K562 (cell line): ENCODE measurements around the gene NELL1. TPM values are rescaled to one million over a fixed set of nuclear protein-coding genes. Genes with fewer than 3 reads are reported as not detected.

Source experiments
- ATAC-seq: fragments of 200-7000 bp; cut with Tn5 transposase; 3 replicates; pipeline ENCODE4 v1.9.1; 2020; ENCODE audit warnings: moderate library complexity
- BruUV-seq: library from RNA; stranded (reverse); fragments of 400-500 nt; replicated peaks from 2 replicates; lab custom pipeline; 2021; lab: Mats Ljungman, UMichigan
- CTCF ChIA-PET: fragments of 300-600 bp; formaldehyde crosslinking; extraction: SDS; loops from one replicate; lab custom pipeline; 2021; ENCODE audit warnings: low intra/inter-chr PET ratio; lab: Yijun Ruan, JAX
- POLR2A ChIA-PET: fragments of 300-600, 350-650 bp; sonication (Branson Sonifier 250); formaldehyde crosslinking; extraction: SDS; loops from one replicate; lab custom pipeline; 2021; ENCODE audit warnings: antibody characterized with exemption, inconsistent platforms; lab: Yijun Ruan, JAX
- DNase-seq, 4 experiments: peaks; one replicate each; pipeline versions ENCODE4 v3.0.0 to v3.0.0-alpha.2; 2011 to 2018; ENCODE audit warnings: low spot score in 3 of 4, mixed read lengths in 3 of 4; ENCODE audit errors: extremely low read depth in 1 of 4
- FAIRE-seq: peaks from 2 replicates; lab custom pipeline; 2011; peaks lifted over from hg19 to GRCh38; lab: Jason Lieb, UNC
- H2AFZ ChIP-seq: 2 replicates; pipeline ENCODE4 v1.6.0; 2011; ENCODE audit warnings: low read depth, low read length, control low read depth, inconsistent platforms
- H3K27ac ChIP-seq: fragments of 200-600 bp; 3 replicates; pipeline ENCODE4 v1.8.0; 2011; ENCODE audit warnings: low read depth, mild to moderate bottlenecking, control low read depth, inconsistent platforms, low read length, moderate library complexity, mixed read lengths; ENCODE audit errors: extremely low read depth
- H3K27me3 ChIP-seq, 2 experiments: fragments of 300-600 bp in 1 of 2; 2 replicates in 1 of 2; 3 replicates in 1 of 2; pipeline versions ENCODE4 v1.6.0 to v1.8.0; 2011; ENCODE audit warnings: inconsistent platforms in 2 of 2, low read length in 2 of 2, mild to moderate bottlenecking in 1 of 2, mixed read lengths in 1 of 2, moderate library complexity in 1 of 2; ENCODE audit not compliant: control insufficient read depth in 2 of 2, insufficient read depth in 2 of 2
- H3K36me3 ChIP-seq: fragments of 300-600 bp; 3 replicates; pipeline ENCODE4 v1.8.0; 2011; ENCODE audit warnings: mild to moderate bottlenecking, low read length, inconsistent platforms; ENCODE audit not compliant: control insufficient read depth, insufficient read depth
- H3K4me1 ChIP-seq, 2 experiments: fragments of 200-600 bp in 1 of 2; replicated peaks in 1 of 2; 2 replicates in 1 of 2; 3 replicates in 1 of 2; pipeline versions ENCODE4 v1.5.1 to v1.8.0; 2011; ENCODE audit warnings: inconsistent platforms in 2 of 2, low read length in 2 of 2, mild to moderate bottlenecking in 1 of 2, mixed read lengths in 1 of 2, moderate library complexity in 1 of 2; ENCODE audit not compliant: control insufficient read depth in 2 of 2, insufficient read depth in 2 of 2
- H3K4me2 ChIP-seq: 2 replicates; pipeline ENCODE4 v1.6.1; 2011; ENCODE audit warnings: low read length, control low read depth, inconsistent platforms, mixed read lengths; ENCODE audit not compliant: insufficient read depth
- H3K4me3 ChIP-seq: fragments of 200-600 bp; sonication (generic), shearing (Covaris generic); 2 replicates; pipeline ENCODE4 v1.5.1; 2016; ENCODE audit warnings: control low read depth, inconsistent platforms
- H3K79me2 ChIP-seq: fragments of 200-600 bp; 3 replicates; pipeline ENCODE4 v1.8.0; 2011; ENCODE audit warnings: low read length, inconsistent platforms; ENCODE audit not compliant: control insufficient read depth, insufficient read depth
- H3K9ac ChIP-seq, 2 experiments: 2 replicates each; pipeline versions ENCODE4 v1.6.0 to v1.6.1; 2011; ENCODE audit warnings: low read depth in 2 of 2, low read length in 2 of 2, control low read depth in 1 of 2, inconsistent platforms in 1 of 2, mild to moderate bottlenecking in 1 of 2, mixed read lengths in 1 of 2; ENCODE audit not compliant: insufficient read depth in 1 of 2
- H3K9me1 ChIP-seq: one replicate; pipeline ENCODE4 v1.6.0; 2011; ENCODE audit warnings: inconsistent platforms, mild to moderate bottlenecking, low read length, moderate library complexity; ENCODE audit not compliant: control insufficient read depth, insufficient read depth
- H3K9me3 ChIP-seq: replicated peaks from 2 replicates; pipeline ENCODE4 v1.5.1; 2011; ENCODE audit warnings: low read depth, low read length, inconsistent platforms; ENCODE audit not compliant: control insufficient read depth, insufficient read depth
- H4K20me1 ChIP-seq: replicated peaks from 2 replicates; pipeline ENCODE4 v1.6.1; 2011; ENCODE audit warnings: low read length, inconsistent platforms, mixed read lengths; ENCODE audit not compliant: control insufficient read depth, insufficient read depth
- DPF2 ChIP-seq: fragments of 450-650 bp; IDR thresholded peaks from 2 replicates; pipeline ENCODE4 v1.6.1; 2016
- SMARCC2 ChIP-seq: fragments of 450-650 bp; IDR thresholded peaks from 2 replicates; pipeline ENCODE4 v1.6.1; 2017; ENCODE audit warnings: antibody characterized with exemption, moderate library complexity, mild to moderate bottlenecking, low read depth
- WGBS: fragments of 100-300 bp; shearing (Covaris generic); methylation state at CpG from one replicate; pipeline ENCODE4 v1.1.6; 2016; ENCODE audit warnings: low coverage, mixed read lengths; ENCODE audit not compliant: insufficient coverage; ENCODE audit errors: missing lambda C conversion rate; 5-methylcytosine and 5-hydroxymethylcytosine counted together
- in situ Hi-C: fragments of 300-500 bp; cut with MboI; formaldehyde crosslinking; loops from 4 replicates; pipeline ENCODE4 v1.15.0; 2018; ENCODE audit warnings: inconsistent platforms, mixed read lengths
- intact Hi-C: fragments of 100-400 bp; cut with micrococcal nuclease; formaldehyde crosslinking; loops from 2 replicates; pipeline ENCODE4 v1.14.2; 2022
- polyA plus RNA-seq, 8 experiments: library from polyadenylated mRNA; depleted of rRNA in 4 of 8; stranded (reverse) in 5 of 8; unstranded in 3 of 8; fragments of >200 nt; fragmentation: Nextera tagmentation in 2 of 8; fragmentation: Illumina TruSeq in 1 of 8; extraction: Ambion mirVana in 2 of 8; extraction: Trizol in 1 of 8; gene quantifications; 2 replicates each; pipeline versions ENCODE4 v1.2.1 to v1.2.3, GENCODE V29; 2011 to 2014; ENCODE audit warnings: inconsistent platforms in 1 of 8, missing spikeins in 1 of 8
- total RNA-seq, 7 experiments: library from RNA; depleted of rRNA in 6 of 7; stranded (reverse); fragments of >200 nt in 6 of 7; fragmentation: Illumina TruSeq in 2 of 7; extraction: Trizol in 2 of 7; gene quantifications; 2 replicates each; pipeline versions ENCODE4 v1.2.1 to v1.2.3, GENCODE V29; 2011 to 2021; ENCODE audit warnings: low replicate concordance in 1 of 7
- TF ChIP-seq, protein P1 (sequence below): sonication (generic); formaldehyde crosslinking; IDR thresholded peaks from 2 replicates; pipeline ENCODE4 v1.8.0; 2022; ENCODE audit warnings: mild to moderate bottlenecking, missing genetic modification reagents
- TF ChIP-seq, protein P2 (sequence below): fragments of 450-650 bp; formaldehyde crosslinking; IDR thresholded peaks from 2 replicates; pipeline ENCODE4 v1.4.0; 2020; ENCODE audit warnings: mild to moderate bottlenecking
- TF ChIP-seq, protein P3 (sequence below): fragments of 450-650 bp; conservative IDR thresholded peaks from 2 replicates; pipeline ENCODE4 v1.6.1; 2016; ENCODE audit warnings: missing genetic modification characterization, low read depth, mild to moderate bottlenecking, missing compliant biosample characterization, moderate library complexity
- TF ChIP-seq, protein P4 (sequence below): sonication (generic); formaldehyde crosslinking; IDR thresholded peaks from 2 replicates; pipeline ENCODE4 v1.8.0; 2022; ENCODE audit warnings: mild to moderate bottlenecking, missing genetic modification reagents

The NELL1 gene
- total and polyA plus RNA-seq, 9 of the 15 experiments (the other 6 are each of a cell fraction or from before 2014, with no cell fraction given), result not detected

DNA sequence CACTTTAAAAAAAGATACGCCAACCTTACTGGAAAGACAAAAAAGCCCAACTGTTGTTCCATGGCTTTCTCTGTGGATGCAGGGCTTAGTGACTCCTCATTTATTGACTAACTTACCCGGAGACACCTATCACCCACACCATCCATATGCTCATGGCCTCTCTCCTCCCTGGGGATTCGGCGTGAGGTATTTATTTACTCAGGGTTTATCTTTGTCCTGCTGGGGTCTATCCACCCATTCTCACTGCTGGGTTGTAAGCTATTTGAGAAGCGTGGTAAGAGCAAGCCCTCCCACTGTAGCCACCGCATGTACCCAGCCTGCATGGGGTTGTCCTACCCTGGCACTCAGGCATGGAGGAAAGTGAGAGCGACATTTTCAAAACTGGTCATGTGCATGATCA is 93.6 kb downstream of the NELL1 start (continued):
- TF ChIP-seq, protein P1, sequence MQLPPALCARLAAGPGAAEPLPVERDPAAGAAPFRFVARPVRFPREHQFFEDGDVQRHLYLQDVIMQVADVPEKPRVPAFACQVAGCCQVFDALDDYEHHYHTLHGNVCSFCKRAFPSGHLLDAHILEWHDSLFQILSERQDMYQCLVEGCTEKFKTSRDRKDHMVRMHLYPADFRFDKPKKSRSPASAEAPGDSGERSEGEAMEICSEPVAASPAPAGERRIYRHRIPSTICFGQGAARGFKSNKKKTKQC, result no peak
- TF ChIP-seq, protein P2, sequence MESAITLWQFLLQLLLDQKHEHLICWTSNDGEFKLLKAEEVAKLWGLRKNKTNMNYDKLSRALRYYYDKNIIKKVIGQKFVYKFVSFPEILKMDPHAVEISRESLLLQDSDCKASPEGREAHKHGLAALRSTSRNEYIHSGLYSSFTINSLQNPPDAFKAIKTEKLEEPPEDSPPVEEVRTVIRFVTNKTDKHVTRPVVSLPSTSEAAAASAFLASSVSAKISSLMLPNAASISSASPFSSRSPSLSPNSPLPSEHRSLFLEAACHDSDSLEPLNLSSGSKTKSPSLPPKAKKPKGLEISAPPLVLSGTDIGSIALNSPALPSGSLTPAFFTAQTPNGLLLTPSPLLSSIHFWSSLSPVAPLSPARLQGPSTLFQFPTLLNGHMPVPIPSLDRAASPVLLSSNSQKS, result no peak
- TF ChIP-seq, protein P3, sequence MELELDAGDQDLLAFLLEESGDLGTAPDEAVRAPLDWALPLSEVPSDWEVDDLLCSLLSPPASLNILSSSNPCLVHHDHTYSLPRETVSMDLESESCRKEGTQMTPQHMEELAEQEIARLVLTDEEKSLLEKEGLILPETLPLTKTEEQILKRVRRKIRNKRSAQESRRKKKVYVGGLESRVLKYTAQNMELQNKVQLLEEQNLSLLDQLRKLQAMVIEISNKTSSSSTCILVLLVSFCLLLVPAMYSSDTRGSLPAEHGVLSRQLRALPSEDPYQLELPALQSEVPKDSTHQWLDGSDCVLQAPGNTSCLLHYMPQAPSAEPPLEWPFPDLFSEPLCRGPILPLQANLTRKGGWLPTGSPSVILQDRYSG (tag), result no peak
- no peak for TF ChIP-seq DPF2
- TF ChIP-seq, protein P4, sequence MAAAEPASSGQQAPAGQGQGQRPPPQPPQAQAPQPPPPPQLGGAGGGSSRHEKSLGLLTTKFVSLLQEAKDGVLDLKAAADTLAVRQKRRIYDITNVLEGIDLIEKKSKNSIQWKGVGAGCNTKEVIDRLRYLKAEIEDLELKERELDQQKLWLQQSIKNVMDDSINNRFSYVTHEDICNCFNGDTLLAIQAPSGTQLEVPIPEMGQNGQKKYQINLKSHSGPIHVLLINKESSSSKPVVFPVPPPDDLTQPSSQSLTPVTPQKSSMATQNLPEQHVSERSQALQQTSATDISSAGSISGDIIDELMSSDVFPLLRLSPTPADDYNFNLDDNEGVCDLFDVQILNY (CRISPR knock-in tag), result no peak
- TF ChIP-seq, all 486 proteins: peak for 0

DNA sequence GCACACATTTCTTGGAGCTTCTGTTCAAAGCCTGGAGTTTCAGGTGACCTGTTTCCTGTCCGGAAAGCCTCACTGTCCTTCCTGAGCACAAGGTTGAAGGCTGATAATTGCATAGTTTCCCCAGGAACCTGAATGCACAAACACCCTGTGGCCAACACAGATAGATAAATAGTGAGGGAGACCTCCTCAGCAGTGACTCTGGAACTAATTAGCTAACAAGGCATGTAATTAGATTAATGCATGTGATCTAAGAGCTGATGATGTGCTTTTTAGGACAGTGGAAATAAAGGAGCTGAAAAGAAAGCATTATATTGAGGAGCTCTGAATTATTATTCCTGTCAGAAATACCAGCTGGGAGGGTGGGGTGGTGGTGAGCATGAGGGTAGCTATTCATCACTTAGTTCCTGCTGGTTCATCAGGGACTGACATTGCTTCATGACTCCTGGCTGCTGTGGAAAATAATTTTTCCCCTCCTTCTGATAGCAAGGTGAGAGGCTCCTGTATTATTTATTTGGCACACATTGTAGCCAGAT is 101.1 kb downstream of the NELL1 start:
- POLR2A ChIA-PET, result interaction anchor here (0.6 kb wide), 1 partner anchor 1391 kb away, joined by 3 read pairs; no protein-coding TSS in a partner anchor
- no peak overlapping the region for H3K4me3 ChIP-seq
- in situ Hi-C loops, result no loop called here
- H3K9ac ChIP-seq, result no peak overlapping the region
- H3K79me2 ChIP-seq, result no peaks in the 10 kb centered on the region
- no peak overlapping the region for H3K27ac ChIP-seq
- H3K4me1 ChIP-seq, result no peaks in the 10 kb centered on the region
- H2AFZ ChIP-seq, result no peak overlapping the region
- FAIRE-seq (no peak), ATAC-seq (no peak)
- H3K9me3 ChIP-seq, result peaks cover 1% of the 10 kb centered on the region; the same call in 1 of the 2 replicates
- H3K36me3 ChIP-seq, result no peaks in the 10 kb centered on the region
- BruUV-seq, result no TSS peak
- H3K4me2 ChIP-seq, result no peak overlapping the region
- CTCF ChIA-PET, result no interaction called here
- H3K9me1 ChIP-seq, result no peaks in the 10 kb centered on the region
- no peaks in the 10 kb centered on the region for H3K27me3 ChIP-seq
- TF ChIP-seq SMARCC2, result no peak
- TF ChIP-seq, all 486 proteins: peak for 0
- H4K20me1 ChIP-seq, result no peaks in the 10 kb centered on the region
- intact Hi-C loops, result no loop called here
- DNase-seq, result no peak
- WGBS, result 0% methylated on average over 1 of the region's 1 CpG
